ENCODE measurements around the gene IL16.
"Not testable (repeated sequence)": the region's sequence is repeated elsewhere in the genome, so short reads cannot be mapped to it uniquely, and the experiment has no call there.

IL16 gene

DNA sequence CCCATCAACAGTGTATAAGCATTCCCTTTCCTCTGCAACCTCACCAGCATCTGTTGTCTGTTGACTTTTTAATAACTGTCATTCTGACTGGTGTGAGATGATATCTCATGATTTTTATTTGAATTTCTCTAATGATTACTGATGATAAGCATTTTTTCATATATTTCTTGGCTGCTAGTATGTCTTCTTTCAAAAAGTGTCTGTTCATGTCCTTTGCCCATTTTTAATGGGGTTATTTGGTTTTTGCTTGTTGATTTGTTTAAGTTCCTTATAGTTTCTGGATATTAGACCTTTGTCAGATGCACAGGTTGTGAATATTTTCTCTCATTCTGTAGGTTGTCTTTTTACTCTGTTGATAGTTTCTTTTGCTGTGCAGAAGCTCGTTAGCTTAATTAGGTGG, 11.3 kb downstream of the IL16 start:
- DNase-seq (ENCODE audit: low read depth), result not testable (repeated sequence)

GRCh38 chr15:81209635-81210034, 13.0 kb downstream of the IL16 start:
- DNase-seq (ENCODE audit: low read depth), result peak; percentile 54

- peak; percentile 29 for DNase-seq (ENCODE audit: low read depth)
Observed at GRCh38 chr15:81211376-81211775, 14.7 kb downstream of the IL16 start.

- no peak for DNase-seq (ENCODE audit: low read depth)
Observed at GRCh38 chr15:81213982-81214381, 17.3 kb downstream of the IL16 start.

DNA sequence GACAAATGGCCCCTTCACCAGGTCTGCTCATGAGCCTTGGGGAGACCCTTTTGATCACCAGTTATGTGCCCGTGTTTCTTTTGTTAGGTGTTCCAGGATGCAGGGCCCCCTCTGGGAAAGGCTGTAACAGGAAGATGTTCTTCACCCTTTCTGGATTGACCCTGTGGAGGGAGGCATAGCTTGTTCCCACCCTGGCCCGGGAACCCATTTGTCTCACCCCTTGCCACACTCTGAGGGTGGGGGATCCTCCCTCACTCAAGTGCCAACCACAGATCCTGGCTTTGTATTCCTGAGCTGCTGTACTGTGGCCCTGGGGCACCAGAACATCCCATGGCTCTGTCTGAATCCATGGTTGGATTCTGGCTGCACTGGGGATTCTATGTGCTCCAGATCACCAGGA, 18.9 kb downstream of the IL16 start:
- no peak for DNase-seq (ENCODE audit: low read depth)

DNA sequence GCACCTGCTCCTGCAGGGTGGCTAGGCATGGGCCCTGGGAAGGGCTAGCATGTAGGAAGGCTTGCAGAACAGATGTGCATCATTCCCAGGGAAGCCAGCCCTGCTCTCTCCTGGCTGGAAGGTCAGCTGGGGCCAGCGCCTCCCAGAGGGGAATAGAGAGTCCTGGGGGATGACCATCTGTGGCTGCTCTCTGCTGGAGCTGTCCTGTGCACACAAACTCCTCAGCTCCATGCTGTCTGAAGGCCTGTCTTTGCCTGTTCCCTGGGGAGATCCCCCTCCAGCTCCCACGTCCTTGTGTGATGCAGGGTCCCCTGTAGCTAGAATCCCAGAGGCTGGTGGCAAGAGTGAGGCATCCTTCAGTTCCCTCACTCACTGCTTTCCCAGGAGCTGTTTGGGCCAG, 19.3 kb downstream of the IL16 start:
- DNase-seq (ENCODE audit: low read depth), result no peak

DNA sequence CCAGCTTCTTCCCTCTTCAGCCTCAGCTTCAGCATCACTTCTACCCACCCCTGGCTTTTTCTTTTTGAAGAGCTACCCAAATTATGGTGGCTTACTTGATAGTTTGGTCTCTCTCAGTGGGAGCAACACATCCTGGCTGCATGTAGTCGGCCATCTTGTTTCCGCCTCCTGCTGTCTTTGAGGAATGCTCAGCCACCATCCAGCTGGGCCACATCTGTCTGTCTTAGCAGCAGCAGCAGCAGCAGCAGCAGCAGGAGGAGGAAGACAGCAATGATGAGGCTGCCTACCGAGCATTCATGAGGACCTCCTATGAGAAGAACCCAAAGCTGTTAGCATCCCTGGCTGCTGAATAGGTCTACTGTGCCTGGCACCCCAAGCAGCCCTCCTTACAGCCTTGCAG, 19.7 kb downstream of the IL16 start:
- no peak for DNase-seq (ENCODE audit: low read depth)

- peak; percentile 90 for DNase-seq (ENCODE audit: low read depth)
Observed at GRCh38 chr15:81221449-81221848, 24.8 kb downstream of the IL16 start.

GRCh38 chr15:81222007-81222406, 25.3 kb downstream of the IL16 start:
- DNase-seq (ENCODE audit: low read depth), result no peak

GRCh38 chr15:81223346-81223971, 26.8 kb downstream of the IL16 start:
- no peak for DNase-seq (ENCODE audit: low read depth)

DNA sequence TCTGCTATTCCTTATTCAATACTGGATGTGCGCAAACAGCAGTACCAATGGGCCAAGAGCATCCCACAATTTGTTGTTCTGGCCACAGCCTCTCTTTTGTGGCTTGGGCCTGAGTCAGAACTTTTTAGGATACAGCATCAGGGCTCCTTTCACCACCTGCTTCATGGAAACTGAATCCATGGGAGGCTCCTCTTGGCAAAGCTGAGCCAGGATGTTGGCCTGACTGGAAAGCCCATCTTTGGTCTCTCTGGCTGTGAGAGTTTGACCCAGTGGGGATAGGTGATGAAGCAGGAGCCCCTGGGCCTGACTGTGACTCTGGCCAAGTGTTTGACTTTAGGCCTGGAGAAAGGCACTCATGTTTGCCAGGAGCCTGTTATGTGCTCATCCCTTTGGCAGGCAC, 27.6 kb downstream of the IL16 start:
- DNase-seq (ENCODE audit: low read depth), result no peak

GRCh38 chr15:81225161-81225671, 28.5 kb downstream of the IL16 start:
- peak; percentile 48 for DNase-seq (ENCODE audit: low read depth)

- DNase-seq (ENCODE audit: low read depth), result no peak
Observed at GRCh38 chr15:81227716-81228115, 31.0 kb downstream of the IL16 start.

- DNase-seq (ENCODE audit: low read depth), result peak; percentile 36
Observed at GRCh38 chr15:81229586-81229985, 32.9 kb downstream of the IL16 start.

GRCh38 chr15:81235276-81236123, 38.8 kb downstream of the IL16 start:
- no peak for DNase-seq (ENCODE audit: low read depth)

DNA sequence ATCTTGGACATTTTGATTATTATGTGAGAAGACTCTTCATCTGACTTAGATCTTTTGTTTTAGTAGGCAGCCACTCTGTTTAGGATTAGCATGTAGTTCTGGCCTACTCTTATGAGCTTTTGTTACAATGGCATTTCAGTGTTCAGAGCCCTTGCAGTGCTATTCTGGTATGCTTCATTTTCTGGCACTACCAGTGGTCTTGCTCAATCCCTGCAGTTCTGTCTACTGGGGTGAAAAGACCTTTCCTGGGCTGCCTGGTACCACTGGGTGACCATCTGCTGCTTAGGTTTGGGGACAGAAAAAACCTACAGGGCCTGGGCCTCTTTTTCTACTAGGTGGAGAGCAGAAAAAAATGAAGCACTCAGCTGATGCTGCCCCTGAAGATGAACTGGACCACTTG, 42.5 kb downstream of the IL16 start:
- DNase-seq (ENCODE audit: low read depth), result peak; percentile 79

- no peak for DNase-seq (ENCODE audit: low read depth)
Observed at GRCh38 chr15:81242778-81243177, 46.1 kb downstream of the IL16 start.

- DNase-seq (ENCODE audit: low read depth), result no peak
Observed at GRCh38 chr15:81244306-81244705, 47.6 kb downstream of the IL16 start.

DNA sequence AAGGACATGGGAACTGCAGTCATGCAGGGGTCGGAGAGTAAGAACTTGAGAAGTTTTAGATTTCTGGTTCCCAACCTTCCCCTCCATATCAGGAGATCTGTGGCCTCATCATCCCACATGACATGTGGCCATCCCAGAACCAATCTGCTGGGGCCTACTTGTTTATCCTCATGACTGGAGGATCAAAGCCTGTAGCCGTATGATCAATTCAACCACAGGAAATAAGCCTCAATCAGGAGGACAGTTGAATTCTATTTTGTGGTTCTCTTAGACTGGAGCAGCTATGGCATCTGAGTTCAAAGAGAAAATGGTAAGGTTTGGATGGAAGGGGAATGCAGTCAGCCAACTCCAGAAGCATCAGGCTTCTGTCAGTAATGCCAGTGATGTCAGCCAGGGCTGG, 57.2 kb downstream of the IL16 start:
- DNase-seq (ENCODE audit: low read depth), result no peak

GRCh38 chr15:81254277-81254915, 57.7 kb downstream of the IL16 start:
- no peak for DNase-seq (ENCODE audit: low read depth)

- DNase-seq (ENCODE audit: low read depth), result no peak
Observed at GRCh38 chr15:81254916-81255290, 58.2 kb downstream of the IL16 start.

- DNase-seq (ENCODE audit: low read depth), result no peak
Observed at GRCh38 chr15:81255315-81255957, 58.8 kb downstream of the IL16 start.

DNA sequence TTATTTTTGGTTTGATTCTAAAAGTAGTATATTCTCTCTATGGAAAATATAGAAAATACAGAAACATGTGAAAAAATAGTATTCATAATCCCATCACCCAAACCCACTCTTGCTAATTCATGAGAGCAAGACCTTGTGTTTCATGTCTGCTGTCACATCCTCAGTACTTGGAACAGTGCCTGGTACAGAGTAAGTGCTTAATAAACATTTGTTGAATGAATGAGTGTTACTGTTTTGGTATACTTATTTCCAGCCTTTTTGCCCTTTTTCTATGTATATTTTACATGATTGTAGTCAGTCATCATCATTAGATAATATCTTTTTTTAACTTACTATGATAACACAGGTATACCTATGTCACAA, 59.3 kb downstream of the IL16 start:
- no peak for DNase-seq (ENCODE audit: low read depth)
